Fibroblast of gingiva (primary cell): ENCODE data around the gene BIN1.
"Not testable (repeated sequence)": the region's sequence is repeated elsewhere in the genome, so short reads cannot be mapped to it uniquely, and the experiment has no call there.

ENCODE experiments used
- DNase-seq: peaks from one replicate; pipeline ENCODE4 v3.0.0-alpha.2; 2011; ENCODE audit warnings: low read depth

The BIN1 gene

GRCh38 chr2:127046579-127046978 is 60.4 kb downstream of the BIN1 start:
- no peak for DNase-seq

GRCh38 chr2:127045792-127046501 is 61.0 kb downstream of the BIN1 start:
- DNase-seq = no peak

- DNase-seq = no peak
Measured at GRCh38 chr2:127044977-127045661, 61.8 kb downstream of the BIN1 start.

GRCh38 chr2:127044165-127044718 is 62.7 kb downstream of the BIN1 start:
- no peak for DNase-seq

GRCh38 chr2:127043367-127044164 is 63.4 kb downstream of the BIN1 start:
- no peak for DNase-seq

GRCh38 chr2:127041259-127041970 is 65.5 kb downstream of the BIN1 start:
- DNase-seq = no peak

GRCh38 chr2:127040169-127040568 is 66.8 kb downstream of the BIN1 start:
- DNase-seq = no peak

GRCh38 chr2:127039387-127040031 is 67.4 kb downstream of the BIN1 start:
- DNase-seq = no peak

- DNase-seq = no peak
Measured at GRCh38 chr2:127037476-127037875, 69.5 kb downstream of the BIN1 start.

- DNase-seq = no peak
Measured at GRCh38 chr2:127034883-127035611, 71.9 kb downstream of the BIN1 start.

GRCh38 chr2:127034051-127034450 is 72.9 kb downstream of the BIN1 start:
- no peak for DNase-seq

GRCh38 chr2:127032621-127033020 is 74.3 kb downstream of the BIN1 start:
- DNase-seq = peak; percentile 33

- DNase-seq = no peak
Measured at GRCh38 chr2:127029350-127030051, 77.5 kb downstream of the BIN1 start.

- DNase-seq = not testable (repeated sequence)
Measured at GRCh38 chr2:127028745-127029144, 78.2 kb downstream of the BIN1 start.

GRCh38 chr2:127027715-127028114 is 79.2 kb downstream of the BIN1 start:
- DNase-seq = no peak

- peak; percentile 70 for DNase-seq
Measured at GRCh38 chr2:127025359-127026166, 81.4 kb downstream of the BIN1 start.

- no peak for DNase-seq
Measured at GRCh38 chr2:127024769-127025358, 82.1 kb downstream of the BIN1 start.

- no peak for DNase-seq
Measured at GRCh38 chr2:127023504-127023903, 83.5 kb downstream of the BIN1 start.

GRCh38 chr2:127022817-127023216 is 84.1 kb downstream of the BIN1 start:
- no peak for DNase-seq
